COLO668 (cell line): ENCODE results near the gene CT45A5.
"Not testable (repeated sequence)": the region's sequence is repeated elsewhere in the genome, so short reads cannot be mapped to it uniquely, and the experiment has no call there.

Source experiments
- DNase-seq: peaks from one replicate; lab custom pipeline; 2025; ENCODE audit not compliant: unreplicated experiment; lab: John Stamatoyannopoulos, UW

Gene CT45A5

GRCh38 chrX:135785403-135785802, at the start of gene CT45A5:
TSS of gene CT45A5 (minus strand) at chrX:135785503. CDS start at chrX:135781729, 3,774 bp downstream.
- not testable (repeated sequence) for DNase-seq

GRCh38 chrX:135819912-135820311, 34.6 kb upstream of the CT45A5 start, which contains the start of gene CT45A2:
TSS of gene CT45A2 (minus strand) at chrX:135820012. CDS start at chrX:135816265, 3,747 bp downstream.
- not testable (repeated sequence) for DNase-seq

GRCh38 chrX:135802687-135803086, 17.4 kb upstream of the CT45A5 start, which contains the start of gene CT45A6:
TSS of gene CT45A6 (minus strand) at chrX:135802787. CDS start at chrX:135798993, 3,794 bp downstream.
- DNase-seq, result not testable (repeated sequence)

- DNase-seq, result not testable (repeated sequence)
These were observed 17.2 kb downstream of the CT45A5 start, which contains the start of gene CT45A3 for GRCh38 chrX:135768091-135768490. TSS of gene CT45A3 (minus strand) at chrX:135768191. CDS start at chrX:135764444, 3,747 bp downstream.

- DNase-seq, result not testable (repeated sequence)
These were observed 40.6 kb downstream of the CT45A5 start for GRCh38 chrX:135744739-135745138.

GRCh38 chrX:135741192-135741715, 44.0 kb downstream of the CT45A5 start:
- no peak for DNase-seq

- DNase-seq, result no peak
These were observed 44.6 kb downstream of the CT45A5 start for GRCh38 chrX:135740681-135741149.

GRCh38 chrX:135737366-135738071, 47.8 kb downstream of the CT45A5 start:
- no peak for DNase-seq

- DNase-seq, result not testable (repeated sequence)
These were observed 50.6 kb downstream of the CT45A5 start for GRCh38 chrX:135734666-135735065.
